HG03103 (cell line): ENCODE results near the gene PIEZO2.

Experiments used
- ATAC-seq: cut with Tn5 transposase; IDR thresholded peaks from one replicate; pipeline ENCODE4 v1.9.1; 2021; ENCODE audit warnings: low read depth; ENCODE audit not compliant: unreplicated experiment

The PIEZO2 gene

DNA sequence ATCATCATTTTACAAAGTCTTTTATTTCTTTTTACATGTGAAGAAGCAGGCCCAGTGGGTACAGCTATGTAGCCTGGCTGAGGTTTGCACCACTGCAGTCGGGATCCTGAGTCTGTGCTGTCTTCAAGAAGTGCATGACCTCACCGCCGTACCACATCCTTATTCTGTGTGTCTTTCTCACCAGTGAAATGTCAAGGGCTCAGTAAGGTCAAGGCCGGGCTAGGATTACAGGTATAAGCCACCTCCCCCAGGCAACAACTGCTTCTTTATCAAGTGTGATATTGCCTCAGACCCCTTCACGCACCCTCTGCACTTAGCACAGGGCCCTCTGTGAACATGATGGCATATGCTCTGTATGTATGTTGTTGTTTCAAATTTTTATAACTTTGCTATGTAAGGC lies 76.7 kb downstream of the PIEZO2 start:
- no peak for ATAC-seq

- no peak for ATAC-seq
Measured at GRCh38 chr18:11071300-11071699, 78.1 kb downstream of the PIEZO2 start.

DNA sequence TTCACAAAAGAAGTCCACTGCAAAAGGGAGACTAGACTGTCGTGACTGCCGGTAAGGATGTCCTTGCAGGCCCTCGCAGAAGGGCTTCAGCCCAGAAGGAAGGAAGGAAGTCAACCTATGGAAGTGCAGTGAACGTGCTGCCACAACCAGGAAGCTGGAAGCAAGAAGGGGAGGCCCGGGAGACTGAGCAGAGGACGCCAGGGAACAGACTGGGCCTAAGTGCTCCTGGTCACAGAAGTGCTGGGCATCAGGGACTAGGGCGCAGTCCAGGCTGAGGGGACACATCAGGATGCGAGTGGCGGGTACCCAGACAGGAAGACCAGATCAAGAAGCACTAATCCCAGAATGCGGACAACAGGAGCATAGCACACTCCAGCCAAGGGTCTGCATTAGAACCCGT lies 78.8 kb downstream of the PIEZO2 start:
- no peak for ATAC-seq

- ATAC-seq: no peak
Measured at GRCh38 chr18:11066038-11066437, 83.3 kb downstream of the PIEZO2 start.

DNA sequence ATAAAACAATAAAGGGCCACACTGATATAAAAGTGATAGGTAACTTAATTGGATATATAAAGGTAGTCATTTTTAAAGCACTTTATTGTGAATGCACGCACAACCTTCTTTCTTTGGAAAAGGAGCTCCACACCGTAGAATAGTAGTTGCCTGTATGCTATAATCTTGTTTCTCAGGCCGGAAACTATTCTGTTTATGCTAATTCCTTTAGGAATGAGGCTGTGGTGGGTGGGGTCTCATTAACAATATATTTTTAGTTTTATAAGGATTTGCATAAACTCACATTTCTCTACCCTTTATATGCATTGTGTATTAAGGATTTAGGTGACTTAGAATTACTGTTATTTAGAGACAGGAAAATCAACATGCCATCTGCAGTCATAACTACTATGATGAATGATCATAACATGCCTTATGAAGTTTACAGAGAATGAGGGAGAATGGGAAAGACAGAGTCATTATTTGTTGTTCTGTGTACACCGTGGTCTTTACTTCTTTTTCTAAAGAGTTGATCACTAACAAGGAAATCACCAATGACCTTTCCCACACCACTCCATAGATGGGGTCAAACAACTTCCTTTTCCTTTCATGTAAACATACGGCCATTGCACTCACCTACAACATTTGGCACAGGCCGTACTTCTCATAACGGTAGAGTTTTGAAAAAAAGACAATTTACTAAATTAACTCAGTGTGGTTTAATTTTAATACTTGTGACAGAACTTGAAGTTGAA lies 84.5 kb downstream of the PIEZO2 start:
- no peak for ATAC-seq

- no peak for ATAC-seq
Measured at GRCh38 chr18:11064106-11064505, 85.3 kb downstream of the PIEZO2 start.

GRCh38 chr18:11055721-11056120 lies 93.6 kb downstream of the PIEZO2 start:
- ATAC-seq: no peak

DNA sequence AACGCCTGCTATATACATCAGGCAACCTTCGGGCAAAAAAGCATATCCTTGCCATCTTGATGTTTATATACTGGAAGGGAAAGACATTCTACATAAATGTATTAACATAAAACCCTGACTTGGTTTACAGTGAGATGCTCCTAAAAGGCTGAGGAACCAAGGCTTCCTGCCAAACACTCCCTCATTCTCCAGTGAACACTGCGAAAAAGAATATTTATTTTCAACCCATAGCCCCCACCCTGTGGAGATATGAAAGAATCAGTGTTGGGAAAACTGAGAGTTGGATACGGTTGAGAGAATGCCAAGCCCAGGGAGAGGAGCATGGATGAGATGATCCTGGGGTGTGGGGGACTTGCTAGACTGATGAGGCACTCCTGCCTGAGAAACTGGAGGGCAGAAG lies 94.9 kb downstream of the PIEZO2 start:
- no peak for ATAC-seq

DNA sequence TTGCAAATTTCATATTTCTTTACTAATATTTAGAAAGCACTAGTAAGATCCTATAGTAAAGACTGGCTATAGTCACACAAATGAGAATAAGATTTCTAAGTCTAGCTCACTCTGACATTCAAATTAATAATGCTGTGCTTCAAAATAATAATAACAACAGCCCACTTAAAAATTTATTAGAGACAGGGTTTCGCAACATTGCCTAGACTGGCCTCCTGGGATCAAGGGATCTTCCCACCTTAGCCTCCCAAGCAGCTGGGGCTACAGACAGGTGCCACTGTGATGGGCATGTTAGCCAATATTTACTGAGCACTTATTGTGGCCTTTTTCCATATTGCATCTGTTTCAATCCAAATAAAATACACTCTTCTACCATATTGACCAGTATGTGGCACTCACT lies 96.1 kb downstream of the PIEZO2 start:
- ATAC-seq: no peak

DNA sequence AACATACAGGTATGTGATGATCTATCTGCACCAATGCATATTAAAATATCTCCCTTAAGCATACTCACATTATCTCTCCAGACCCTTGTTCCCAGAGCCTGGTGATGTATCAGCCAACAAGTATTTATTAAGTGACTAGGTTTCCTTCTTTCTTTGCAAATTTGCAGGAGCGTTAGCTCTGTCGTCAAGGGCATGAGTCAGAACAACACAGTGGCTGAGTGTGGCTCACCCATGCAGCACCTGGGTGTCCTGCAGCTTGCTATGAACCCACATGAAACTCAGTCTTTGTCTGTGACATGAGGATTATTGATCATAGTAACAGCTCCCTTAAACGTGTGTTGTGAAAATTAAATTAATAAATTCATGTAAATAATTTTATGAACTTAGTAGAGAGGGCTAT lies 96.6 kb downstream of the PIEZO2 start:
- ATAC-seq: no peak

- no peak for ATAC-seq
Measured at GRCh38 chr18:11051462-11051861, 97.9 kb downstream of the PIEZO2 start.

GRCh38 chr18:11050966-11051365 lies 98.4 kb downstream of the PIEZO2 start:
- ATAC-seq: no peak

GRCh38 chr18:11047817-11048216 lies 101.6 kb downstream of the PIEZO2 start:
- ATAC-seq: no peak

- ATAC-seq: no peak
Measured at GRCh38 chr18:11047156-11047555, 102.2 kb downstream of the PIEZO2 start.

- ATAC-seq: no peak
Measured at GRCh38 chr18:11046140-11046539, 103.2 kb downstream of the PIEZO2 start.

GRCh38 chr18:11043694-11044093 lies 105.7 kb downstream of the PIEZO2 start:
- ATAC-seq: no peak

GRCh38 chr18:11042247-11042646 lies 107.1 kb downstream of the PIEZO2 start:
- ATAC-seq: no peak

GRCh38 chr18:11040823-11041656 lies 108.3 kb downstream of the PIEZO2 start:
- ATAC-seq: no peak

DNA sequence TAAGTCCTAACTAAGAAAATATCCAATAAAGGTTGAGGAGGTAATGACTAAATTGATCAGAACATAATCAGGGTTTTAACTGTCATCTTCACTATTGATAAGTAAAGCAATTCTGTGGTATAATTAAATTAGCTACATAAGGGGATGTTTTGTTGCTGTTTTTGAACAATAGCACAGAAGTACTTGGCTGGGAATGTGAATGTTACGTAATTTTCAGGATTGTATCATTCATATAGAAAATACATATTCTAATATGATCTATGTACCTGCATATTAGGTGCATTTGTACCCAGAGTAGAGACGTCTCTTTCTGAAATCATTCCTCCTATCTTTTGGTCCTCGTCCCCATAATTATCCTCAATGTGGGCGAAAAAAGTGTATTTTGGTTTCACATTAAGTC lies 109.0 kb downstream of the PIEZO2 start:
- ATAC-seq: no peak

DNA sequence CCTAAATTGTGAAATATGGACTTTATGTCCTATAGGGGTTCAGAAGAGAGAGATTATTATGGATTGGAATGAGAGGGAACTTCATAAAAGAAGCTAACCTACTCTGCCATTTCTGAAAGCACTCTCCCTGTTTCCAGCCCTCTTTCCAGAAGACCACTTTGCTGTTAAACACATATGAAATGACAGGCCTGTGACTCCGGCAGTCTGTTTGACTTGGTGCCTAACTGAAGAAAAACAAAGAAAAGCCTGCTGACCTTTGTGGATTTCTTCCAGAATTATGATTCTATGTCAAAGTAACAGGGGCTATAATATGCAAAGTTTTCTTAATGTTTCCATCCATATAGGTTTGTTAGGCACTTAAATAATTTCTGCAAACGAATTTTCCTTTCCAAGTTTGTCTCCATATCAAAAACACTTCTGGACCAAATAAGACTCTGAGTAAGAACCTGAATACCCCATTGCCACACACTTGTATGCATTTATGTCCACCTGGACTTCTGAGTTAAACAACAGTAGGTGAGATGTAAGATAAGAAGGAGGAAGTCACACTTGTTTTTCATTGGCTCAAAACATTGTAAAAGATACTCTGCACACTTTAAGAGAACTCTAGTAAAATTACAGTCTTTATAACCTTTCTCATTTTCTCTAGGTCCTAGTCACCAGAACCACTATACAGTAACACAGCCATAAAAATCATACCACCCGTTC lies 111.7 kb downstream of the PIEZO2 start:
- no peak for ATAC-seq

DNA sequence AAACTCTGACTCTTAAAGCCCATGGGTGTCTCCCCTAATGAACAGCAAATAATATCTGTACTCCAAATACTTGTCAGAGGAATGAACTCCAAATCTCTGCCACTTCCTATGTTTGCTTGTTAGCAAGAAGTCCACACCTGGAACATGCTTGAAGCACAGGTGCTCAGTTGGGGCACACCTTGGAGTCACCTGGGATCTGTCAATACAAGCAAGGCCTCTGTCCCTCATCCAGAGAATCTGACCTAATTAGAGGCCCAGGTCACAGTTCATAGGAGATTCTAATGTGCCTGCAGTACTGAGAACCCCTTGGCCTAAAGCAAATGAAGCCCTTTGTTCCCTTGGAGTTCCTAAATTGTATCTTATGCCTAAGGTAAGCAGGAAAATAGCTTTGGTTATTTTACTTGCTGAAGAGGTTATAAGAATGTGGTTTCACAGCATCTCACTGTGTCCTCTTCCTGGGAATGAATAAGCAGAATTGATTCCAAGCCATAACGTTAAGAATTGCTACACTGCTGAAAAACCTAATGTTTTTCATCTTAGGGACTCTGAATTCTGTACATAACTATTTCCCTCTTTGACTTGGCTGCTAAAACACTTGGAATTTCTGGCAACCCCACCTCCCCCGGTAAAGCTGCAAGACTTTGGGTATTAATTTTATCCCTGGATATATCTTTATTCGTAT lies 113.4 kb downstream of the PIEZO2 start:
- ATAC-seq: no peak
